GM11168 (cell line): ENCODE measurements around the gene LY9.

Experiments used
- in situ Hi-C: fragments of 300-500 bp; cut with MboI; formaldehyde crosslinking; loops from one replicate; pipeline ENCODE4 v1.12.0; 2022; ENCODE audit warnings: low sequenced_read_pairs; ENCODE audit not compliant: unreplicated experiment

The LY9 gene

GRCh38 chr1:160795951-160796383 lies at the start of gene LY9:
Gene LY9 (plus strand): TSS chr1:160796174. CDS start chr1:160796188, 14 bp downstream.
- in situ Hi-C loops, result no loop called here

- in situ Hi-C loops, result no loop called here
Measured at GRCh38 chr1:160746836-160747500, 49.0 kb upstream of the LY9 start.

- in situ Hi-C loops, result no loop called here
Measured at GRCh38 chr1:160747717-160748116, 48.3 kb upstream of the LY9 start.

- in situ Hi-C loops, result no loop called here
Measured at GRCh38 chr1:160748181-160748877, 47.6 kb upstream of the LY9 start.

DNA sequence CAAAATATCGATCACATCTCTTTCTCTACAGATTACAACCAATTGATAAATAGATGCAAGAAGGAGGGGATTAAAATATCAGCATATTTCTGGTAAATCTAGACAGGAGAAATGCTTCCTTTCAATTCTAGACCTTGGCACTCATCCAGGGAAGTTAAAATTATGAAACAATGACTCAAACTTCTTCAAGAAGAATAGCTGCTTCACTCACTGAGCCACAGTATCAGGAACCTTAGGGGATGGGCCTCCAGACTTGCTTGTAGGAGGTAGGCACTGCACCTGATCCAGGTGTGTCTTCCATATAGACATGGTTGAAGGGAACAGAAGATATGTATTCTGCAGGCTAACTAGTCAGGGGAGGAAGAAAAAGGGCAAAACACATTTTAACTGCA lies 47.1 kb upstream of the LY9 start:
- in situ Hi-C loops, result no loop called here

GRCh38 chr1:160750608-160751007 lies 45.4 kb upstream of the LY9 start:
- in situ Hi-C loops, result no loop called here

DNA sequence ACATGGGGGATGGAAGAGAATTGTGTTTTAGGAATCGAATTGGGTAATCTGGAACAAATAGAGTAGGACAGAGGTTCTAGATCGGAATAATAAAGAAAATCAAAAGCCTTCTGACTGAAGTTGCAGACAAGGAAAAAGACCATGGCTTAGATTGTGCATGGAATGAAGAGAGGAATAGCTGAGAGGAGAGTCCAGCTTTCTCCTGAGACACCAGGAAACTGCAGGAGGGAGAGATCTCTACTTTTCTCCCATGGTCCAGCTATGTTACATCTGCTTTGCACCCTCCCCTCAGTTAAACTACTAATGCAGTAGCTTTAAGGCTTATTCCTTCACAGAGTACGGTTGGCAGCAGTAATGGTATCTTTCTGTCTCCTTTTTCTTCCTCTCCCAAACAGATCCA lies 43.6 kb upstream of the LY9 start:
- in situ Hi-C loops, result no loop called here

DNA sequence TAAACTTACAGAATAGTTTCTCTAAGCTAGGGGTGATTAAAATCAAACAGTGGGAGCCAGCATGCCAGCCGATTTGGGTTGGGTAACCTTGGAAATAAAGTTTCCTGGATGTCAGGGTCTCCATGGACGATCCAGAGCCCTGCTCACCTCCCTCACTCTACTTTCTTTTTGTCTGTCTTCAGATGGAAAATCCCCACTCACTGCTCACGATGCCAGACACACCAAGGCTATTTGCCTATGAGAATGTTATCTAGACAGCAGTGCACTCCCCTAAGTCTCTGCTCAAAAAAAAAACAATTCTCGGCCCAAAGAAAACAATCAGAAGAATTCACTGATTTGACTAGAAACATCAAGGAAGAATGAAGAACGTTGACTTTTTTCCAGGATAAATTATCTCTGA lies 43.0 kb upstream of the LY9 start:
- in situ Hi-C loops, result no loop called here

DNA sequence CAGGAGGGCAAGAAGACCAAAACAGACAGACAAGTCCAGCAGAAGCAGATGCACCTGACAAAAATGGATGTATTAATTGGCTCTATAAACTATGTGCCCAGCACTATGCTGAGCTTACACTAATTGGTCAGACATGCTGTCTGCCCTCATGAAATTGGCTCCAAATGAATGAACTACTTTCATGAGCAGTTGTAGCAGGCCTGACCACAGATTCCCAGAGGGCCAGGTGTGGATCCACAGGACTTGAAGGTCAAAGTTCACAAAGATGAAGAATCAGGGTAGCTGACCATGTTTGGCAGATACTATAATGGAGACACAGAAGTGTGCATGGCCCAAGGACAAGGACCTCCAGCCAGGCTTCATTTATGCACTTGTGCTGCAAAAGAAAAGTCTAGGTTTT lies 42.4 kb upstream of the LY9 start:
- in situ Hi-C loops, result no loop called here

DNA sequence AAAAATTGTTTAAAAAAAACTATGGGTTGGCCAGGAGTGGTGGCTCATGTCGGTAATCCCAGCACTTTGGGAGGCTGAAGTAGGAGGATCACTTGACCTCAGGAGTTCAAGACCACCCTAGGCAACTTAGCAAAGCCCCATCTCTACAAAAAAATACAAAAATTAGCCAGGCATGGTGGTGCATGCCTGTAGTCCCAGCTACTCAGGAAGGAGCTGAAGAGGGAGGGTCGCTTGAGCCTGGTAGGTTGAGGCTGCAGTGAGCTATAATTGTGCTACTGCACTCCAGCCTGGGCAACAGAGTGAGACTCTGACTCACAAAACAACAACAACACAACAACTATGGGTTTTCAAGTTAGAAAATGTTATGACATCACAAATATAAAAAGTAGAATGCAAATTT lies 40.5 kb upstream of the LY9 start:
- in situ Hi-C loops, result no loop called here

DNA sequence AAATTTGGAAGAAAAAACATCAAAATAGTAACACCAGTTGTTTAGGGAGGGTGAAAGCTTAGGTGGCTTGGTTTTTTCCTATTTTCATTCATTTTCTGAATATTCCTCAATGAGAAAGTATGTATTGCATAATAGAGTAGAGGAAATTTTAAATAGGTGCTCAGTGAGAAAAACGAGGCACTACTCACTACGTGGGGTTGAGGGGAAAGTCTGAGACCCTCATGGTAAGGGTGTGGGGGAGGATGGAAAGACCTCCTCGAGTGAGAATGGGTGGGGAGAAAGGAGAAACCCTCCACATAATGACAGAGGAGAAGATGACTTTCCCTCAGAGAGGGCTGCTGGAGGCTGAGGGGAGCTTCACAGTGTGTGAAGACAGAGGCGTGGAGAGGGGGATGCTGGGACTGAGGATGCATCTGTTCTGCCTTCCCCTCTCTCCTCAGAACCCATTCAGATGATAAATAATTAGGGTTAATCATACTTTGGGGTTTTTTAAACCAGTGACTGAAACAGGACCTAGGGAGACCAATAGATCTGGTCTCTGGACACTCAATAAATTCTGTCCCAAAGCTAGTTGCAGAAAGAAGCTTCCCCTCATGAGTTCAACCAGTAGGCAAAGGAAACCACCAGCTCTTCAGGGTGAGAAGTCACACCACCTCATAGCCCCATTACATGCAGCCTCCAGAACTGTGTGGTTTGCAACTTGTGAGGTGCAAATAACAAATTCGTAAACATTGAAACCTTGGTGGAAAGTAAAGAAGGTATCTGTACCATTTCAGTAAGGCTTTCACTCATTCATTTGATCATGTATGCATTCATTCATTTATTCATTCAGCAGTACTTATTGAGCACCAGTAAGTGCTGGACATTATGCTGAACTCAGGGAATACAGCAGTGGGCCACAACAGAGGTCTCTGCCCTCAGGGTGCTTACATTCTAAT lies 39.8 kb upstream of the LY9 start:
- in situ Hi-C loops, result no loop called here

DNA sequence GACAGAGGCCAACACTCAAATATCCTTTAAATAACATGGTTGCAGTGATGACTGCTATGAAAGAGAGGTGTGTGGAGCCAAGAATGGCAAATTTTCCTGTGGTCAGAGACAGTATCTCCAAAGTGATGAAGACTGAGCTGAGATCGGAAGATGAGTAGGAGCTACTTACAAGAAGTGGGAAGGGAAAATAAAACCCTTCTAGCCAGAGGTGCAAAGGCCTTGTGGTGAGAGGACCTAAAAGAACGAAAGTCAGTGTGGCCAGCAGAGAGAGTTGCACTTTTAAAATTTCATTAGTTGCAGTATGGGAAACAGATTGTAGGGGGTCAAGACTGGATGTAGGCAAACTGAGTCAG lies 39.1 kb upstream of the LY9 start:
- in situ Hi-C loops, result no loop called here

- in situ Hi-C loops, result no loop called here
Measured at GRCh38 chr1:160758521-160758920, 37.5 kb upstream of the LY9 start.

- in situ Hi-C loops, result loop anchor here (5.0 kb wide), 1 partner anchor 87 kb away; no protein-coding TSS in a partner anchor
Measured at GRCh38 chr1:160759740-160760139, 36.2 kb upstream of the LY9 start.

DNA sequence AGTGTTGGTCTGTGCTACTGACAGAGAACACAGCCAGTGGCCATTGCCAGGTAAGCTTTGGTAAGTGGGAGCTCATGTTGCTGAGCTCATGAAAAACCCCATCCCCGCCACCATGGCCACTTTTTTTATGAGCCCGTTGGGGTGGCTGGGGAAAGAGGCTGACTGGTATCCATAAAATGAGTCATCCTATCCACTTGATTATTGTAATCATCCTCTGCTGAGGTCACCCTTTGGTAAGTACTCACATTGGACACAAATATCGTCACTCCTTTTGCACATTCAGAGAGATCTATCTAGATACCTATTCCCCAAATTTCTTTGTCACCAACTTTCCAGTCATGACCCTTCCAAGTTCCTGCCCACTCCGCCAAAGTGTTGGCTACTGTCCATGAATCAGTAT lies 34.9 kb upstream of the LY9 start:
- in situ Hi-C loops, result loop anchor here (5.0 kb wide), 1 partner anchor 89 kb away; no protein-coding TSS in a partner anchor

GRCh38 chr1:160761886-160762285 lies 34.1 kb upstream of the LY9 start:
- in situ Hi-C loops, result loop anchor here (5.0 kb wide), 1 partner anchor 90 kb away; no protein-coding TSS in a partner anchor

- in situ Hi-C loops, result loop anchor here (5.0 kb wide), 1 partner anchor 92 kb away; no protein-coding TSS in a partner anchor
Measured at GRCh38 chr1:160763993-160764392, 32.0 kb upstream of the LY9 start.

DNA sequence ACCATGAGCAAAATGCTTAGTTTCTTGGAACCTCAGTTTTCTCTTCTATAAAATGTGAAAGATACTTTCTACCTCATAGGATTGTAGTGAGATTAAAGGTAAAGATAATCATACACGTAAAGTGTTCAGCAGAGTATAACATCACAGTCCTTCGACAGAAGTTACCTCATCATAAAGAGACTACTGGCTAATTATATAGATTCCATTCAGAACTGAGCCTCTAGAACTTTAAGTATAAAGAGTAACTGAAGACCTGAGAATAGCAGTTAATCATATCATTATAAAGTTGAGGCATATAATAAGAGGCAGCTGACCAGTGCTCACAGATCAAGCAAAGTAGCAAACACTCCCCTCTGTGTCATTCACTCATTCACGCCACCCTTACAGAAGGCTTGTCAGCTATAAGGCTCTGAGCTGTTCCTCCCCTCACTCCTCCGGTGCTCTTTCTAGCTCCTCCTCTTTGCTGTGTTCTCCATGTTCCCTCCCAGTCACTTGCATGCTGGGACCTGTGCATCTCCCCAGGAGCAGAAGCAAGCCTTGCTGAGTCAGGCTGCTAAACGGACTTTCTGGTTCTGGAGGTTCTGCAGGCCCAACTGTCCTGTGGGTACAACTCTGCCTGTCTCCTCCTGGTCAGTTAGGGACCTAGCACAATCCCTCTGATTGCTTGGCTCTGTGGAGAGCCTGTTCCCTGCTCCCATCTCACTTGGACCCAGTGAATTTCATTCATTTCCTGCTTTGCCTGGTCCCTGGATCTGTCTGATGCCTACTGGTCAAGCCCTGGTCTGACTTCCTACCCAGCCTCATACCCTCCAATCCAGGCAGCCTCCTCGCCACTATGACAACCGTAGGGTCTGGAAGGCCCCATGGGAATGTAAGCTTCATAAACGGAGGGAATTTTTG lies 28.3 kb upstream of the LY9 start:
- in situ Hi-C loops, result loop anchor here (5.0 kb wide), 1 partner anchor 35 kb away; no protein-coding TSS in a partner anchor

DNA sequence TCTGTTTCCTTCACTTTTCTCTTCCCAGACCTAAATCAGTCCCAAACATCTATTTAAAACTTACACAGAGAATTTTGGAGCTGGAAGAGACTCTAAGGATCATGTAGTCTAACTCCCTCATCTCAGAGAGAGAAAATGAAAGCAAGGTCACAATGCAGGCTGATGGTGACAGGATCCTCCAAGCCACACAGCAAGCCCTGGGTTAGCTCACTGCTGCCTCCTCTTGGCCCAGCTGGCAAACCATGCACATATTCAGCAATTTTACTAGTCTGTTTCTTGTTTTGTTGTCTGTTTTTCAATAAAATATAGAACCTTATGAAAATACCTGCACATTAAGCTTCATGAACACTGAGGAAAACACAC lies 27.7 kb upstream of the LY9 start:
- in situ Hi-C loops, result loop anchor here (5.0 kb wide), 1 partner anchor 36 kb away; no protein-coding TSS in a partner anchor

- in situ Hi-C loops, result no loop called here
Measured at GRCh38 chr1:160772331-160772730, 23.6 kb upstream of the LY9 start.
